Muscle layer of duodenum (tissue), 2 donors: Measurements from ENCODE around the gene CPNE5.
"Not testable (repeated sequence)": the region's sequence is repeated elsewhere in the genome, so short reads cannot be mapped to it uniquely, and the experiment has no call there.

Experiments used
- H3K27ac ChIP-seq: one replicate; pipeline ENCODE4 v1.7.0; 2013; ENCODE audit warnings: mild to moderate bottlenecking, low read length
- H3K27me3 ChIP-seq: one replicate; pipeline ENCODE4 v1.7.0; 2013; ENCODE audit warnings: low read depth, mild to moderate bottlenecking, control low read depth, low read length
- H3K36me3 ChIP-seq, 2 donors: one replicate each; pipeline ENCODE4 v1.7.0; 2013; ENCODE audit warnings: low read length in 2 of 2, control low read depth in 1 of 2, mild to moderate bottlenecking in 1 of 2; ENCODE audit not compliant: insufficient read depth in 2 of 2, control insufficient read depth in 1 of 2
- H3K4me1 ChIP-seq, 2 donors: one replicate each; pipeline ENCODE4 v1.7.0; 2013; ENCODE audit warnings: low read length in 2 of 2, mild to moderate bottlenecking in 2 of 2, control low read depth in 1 of 2, moderate library complexity in 1 of 2; ENCODE audit not compliant: insufficient read depth in 2 of 2, control insufficient read depth in 1 of 2
- H3K4me3 ChIP-seq, 2 donors: one replicate each; pipeline ENCODE4 v1.7.0; 2013; ENCODE audit warnings: low read length in 2 of 2, low read depth in 1 of 2, mild to moderate bottlenecking in 1 of 2
- H3K9me3 ChIP-seq, 2 donors: one replicate each; pipeline ENCODE4 v1.7.0; 2013; ENCODE audit warnings: low read length in 2 of 2, control low read depth in 1 of 2, mild to moderate bottlenecking in 1 of 2; ENCODE audit not compliant: control insufficient read depth in 1 of 2
- donor health status: healthy.

The CPNE5 gene

DNA sequence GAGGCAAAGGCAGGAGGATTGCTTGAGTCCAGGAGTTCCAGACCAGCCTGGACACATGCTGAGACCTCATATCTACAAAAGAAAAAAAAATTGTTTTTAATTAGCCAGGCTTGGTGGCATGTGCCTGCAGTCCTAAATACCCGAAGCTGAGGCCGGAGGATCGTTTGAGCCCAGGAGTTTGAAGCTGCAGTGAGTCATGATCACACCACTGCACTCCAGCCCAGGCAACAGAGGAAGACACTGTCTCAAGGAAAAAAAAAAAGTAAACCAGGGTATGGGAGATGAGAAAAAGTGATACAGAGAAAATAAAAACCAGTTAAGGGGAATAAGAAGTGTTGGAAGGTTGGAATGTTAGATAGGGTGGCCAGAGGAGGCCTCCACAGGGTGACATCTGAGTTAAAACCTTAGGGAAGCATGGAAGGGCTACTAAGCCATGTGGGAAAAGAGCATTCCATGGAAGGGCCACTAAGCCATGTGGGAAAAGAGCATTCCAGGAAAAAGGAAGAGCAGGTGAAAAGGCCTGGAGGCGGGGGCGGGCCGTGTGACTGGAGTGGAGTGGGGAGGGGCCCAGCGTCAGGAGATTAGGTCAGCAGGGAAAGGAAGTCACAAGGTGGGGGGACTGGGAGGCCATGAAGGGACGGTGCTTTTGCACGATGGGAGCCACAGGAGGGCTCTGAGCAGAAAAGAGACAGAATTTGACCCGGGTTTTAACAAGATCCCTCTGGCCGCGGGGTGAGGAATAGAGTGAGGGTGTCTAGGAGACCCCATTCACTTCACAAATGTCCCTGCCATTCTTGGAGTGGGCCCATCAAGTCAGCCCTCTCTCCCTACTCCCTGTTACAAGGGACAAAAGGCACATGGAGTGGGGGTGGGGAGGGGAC, 18.3 kb downstream of the CPNE5 start:
- Histone ChIP-seq H3K4me3 (no peak overlapping the region), H3K9me3 (no peaks in the 10 kb centered on the region), H3K36me3 (no peaks in the 10 kb centered on the region), H3K27me3 (no peaks in the 10 kb centered on the region), H3K27ac (no peak overlapping the region), H3K4me1 (no peaks in the 10 kb centered on the region)

GRCh38 chr6:36818756-36819155, 20.5 kb downstream of the CPNE5 start:
- Histone ChIP-seq H3K4me1 (no peaks in the 10 kb centered on the region), H3K27me3 (no peaks in the 10 kb centered on the region), H3K9me3 (no peaks in the 10 kb centered on the region), H3K27ac (no peak overlapping the region), H3K4me3 (no peak overlapping the region), H3K36me3 (no peaks in the 10 kb centered on the region)

DNA sequence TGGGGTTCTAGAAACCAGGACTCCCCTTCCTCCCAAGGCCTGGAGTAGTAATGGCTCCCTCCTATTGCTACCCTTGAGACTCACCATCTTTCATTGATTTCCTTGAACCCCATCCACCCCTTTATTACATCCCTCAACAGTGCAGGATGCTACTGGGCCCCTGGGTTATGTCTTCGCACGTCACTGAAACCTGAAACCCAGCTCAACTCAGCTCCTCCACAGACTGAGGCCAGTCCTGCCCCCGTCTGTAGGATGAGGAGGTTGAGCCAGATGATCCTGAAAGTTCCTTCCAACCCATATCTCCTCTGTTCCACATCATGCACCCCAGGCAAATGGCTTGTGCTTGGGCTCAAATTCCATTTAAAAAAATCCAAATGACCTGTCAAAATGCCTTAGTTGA, 21.4 kb downstream of the CPNE5 start:
- Histone ChIP-seq H3K9me3 (no peaks in the 10 kb centered on the region), H3K36me3 (no peaks in the 10 kb centered on the region), H3K27ac (no peak overlapping the region)

GRCh38 chr6:36817176-36817817, 21.9 kb downstream of the CPNE5 start:
- no peak overlapping the region for H3K4me3 ChIP-seq
- no peaks in the 10 kb centered on the region for H3K9me3 ChIP-seq
- H3K27ac ChIP-seq: no peak overlapping the region
- no peaks in the 10 kb centered on the region for H3K27me3 ChIP-seq
- H3K36me3 ChIP-seq: no peaks in the 10 kb centered on the region
- no peaks in the 10 kb centered on the region for H3K4me1 ChIP-seq

More for the DNA sequence above, 21.4 kb downstream of the CPNE5 start:
- no peak overlapping the region for H3K4me3 ChIP-seq
- H3K4me1 ChIP-seq: no peaks in the 10 kb centered on the region
- no peaks in the 10 kb centered on the region for H3K27me3 ChIP-seq

DNA sequence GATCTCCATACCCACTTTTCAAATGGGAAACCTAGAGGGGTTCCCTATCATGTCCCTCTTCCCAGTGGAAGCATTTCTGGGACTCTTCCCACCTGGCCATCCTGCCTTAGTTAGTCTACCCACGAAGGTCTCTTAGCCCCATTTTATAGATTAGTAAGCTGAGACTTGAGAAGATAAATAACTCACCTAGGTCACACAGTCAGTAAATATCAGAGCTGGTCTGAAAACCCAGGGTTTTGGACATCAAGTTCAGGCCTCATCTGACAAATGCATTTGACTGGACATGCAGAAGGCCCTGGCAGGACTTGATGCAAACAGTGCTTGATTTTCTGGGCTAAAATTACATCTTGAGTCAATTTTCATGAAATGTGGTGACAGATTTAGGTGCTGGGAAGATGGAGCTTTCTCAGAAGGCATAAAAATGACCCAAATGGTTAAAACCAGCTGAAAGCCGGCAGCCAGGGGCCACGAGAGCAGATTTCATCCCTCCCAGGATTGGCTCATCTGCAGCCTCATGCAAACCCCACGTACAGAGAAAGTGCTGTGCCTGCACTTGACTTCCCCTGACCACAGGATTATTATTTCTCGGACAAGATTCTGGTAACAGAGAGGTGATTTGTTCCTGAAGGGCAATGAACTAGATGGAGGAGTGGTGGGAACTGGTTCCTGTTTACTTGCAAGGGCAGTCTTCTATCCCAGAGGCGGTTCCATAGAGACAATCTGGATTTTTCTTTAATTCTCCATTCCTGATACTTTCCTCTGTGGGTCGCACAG, 23.1 kb downstream of the CPNE5 start:
- no peaks in the 10 kb centered on the region for H3K4me1 ChIP-seq
- no peak overlapping the region for H3K27ac ChIP-seq
- H3K9me3 ChIP-seq: no peaks in the 10 kb centered on the region
- no peak overlapping the region for H3K4me3 ChIP-seq
- H3K36me3 ChIP-seq: no peaks in the 10 kb centered on the region
- H3K27me3 ChIP-seq: no peaks in the 10 kb centered on the region

DNA sequence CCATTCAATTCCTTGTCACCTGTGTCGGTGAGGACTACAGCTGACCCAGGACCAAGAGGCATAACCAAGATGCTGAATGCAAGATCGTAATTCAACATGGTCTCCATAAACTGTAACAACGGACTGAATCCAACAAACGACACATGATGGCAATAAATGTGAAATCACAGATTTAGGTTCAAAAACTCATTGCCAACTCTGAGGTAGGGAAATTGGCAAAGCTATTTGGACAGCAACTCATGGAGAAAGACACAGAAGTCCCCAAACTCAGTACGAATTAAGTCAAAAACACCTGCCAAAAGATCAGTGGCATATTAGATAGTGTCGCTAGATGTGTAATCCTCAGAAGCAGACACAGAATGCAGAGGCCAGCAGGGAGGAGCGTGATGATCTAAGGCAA, 25.0 kb downstream of the CPNE5 start:
- Histone ChIP-seq H3K9me3 (no peaks in the 10 kb centered on the region), H3K27ac (no peak overlapping the region), H3K27me3 (no peaks in the 10 kb centered on the region), H3K4me1 (no peaks in the 10 kb centered on the region), H3K4me3 (no peak overlapping the region), H3K36me3 (no peaks in the 10 kb centered on the region)

GRCh38 chr6:36813526-36813925, 25.7 kb downstream of the CPNE5 start:
- Histone ChIP-seq H3K4me1 (no peaks in the 10 kb centered on the region), H3K27ac (no peak overlapping the region), H3K27me3 (no peaks in the 10 kb centered on the region), H3K4me3 (no peak overlapping the region), H3K9me3 (no peaks in the 10 kb centered on the region), H3K36me3 (no peaks in the 10 kb centered on the region)

DNA sequence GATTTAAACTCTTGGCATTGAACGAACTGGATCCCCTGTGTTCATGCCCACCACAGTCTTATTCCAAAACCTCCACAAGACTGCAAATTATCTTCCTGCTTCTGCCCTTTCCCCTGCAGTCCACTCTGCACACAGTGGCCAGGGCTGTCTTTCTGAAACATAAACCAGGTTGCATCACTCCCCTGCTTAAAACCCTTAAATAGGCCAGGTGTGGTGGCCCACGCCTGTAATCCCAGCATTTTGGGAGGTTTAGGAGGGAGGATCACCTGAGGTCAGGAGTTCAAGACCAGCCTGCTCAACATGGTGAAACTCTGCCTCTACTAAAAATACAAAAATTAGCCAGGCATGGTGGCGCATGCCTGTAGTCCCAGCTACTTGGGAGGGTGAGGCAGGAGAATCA, 26.2 kb downstream of the CPNE5 start:
- not testable (repeated sequence) for H3K4me1 ChIP-seq, H3K27ac ChIP-seq, H3K4me3 ChIP-seq, H3K27me3 ChIP-seq, H3K9me3 ChIP-seq, H3K36me3 ChIP-seq

GRCh38 chr6:36809941-36810803, 29.1 kb downstream of the CPNE5 start:
- H3K9me3 ChIP-seq: no peaks in the 10 kb centered on the region
- H3K27ac ChIP-seq: no peak overlapping the region
- no peaks in the 10 kb centered on the region for H3K27me3 ChIP-seq
- no peaks in the 10 kb centered on the region for H3K36me3 ChIP-seq
- H3K4me3 ChIP-seq: no peak overlapping the region
- no peaks in the 10 kb centered on the region for H3K4me1 ChIP-seq

- H3K4me3 ChIP-seq: no peak overlapping the region
- H3K36me3 ChIP-seq: no peaks in the 10 kb centered on the region
- H3K27me3 ChIP-seq: no peaks in the 10 kb centered on the region
- no peak overlapping the region for H3K27ac ChIP-seq
- no peaks in the 10 kb centered on the region for H3K4me1 ChIP-seq
- no peaks in the 10 kb centered on the region for H3K9me3 ChIP-seq
Observed at GRCh38 chr6:36809156-36809555, 30.1 kb downstream of the CPNE5 start.

DNA sequence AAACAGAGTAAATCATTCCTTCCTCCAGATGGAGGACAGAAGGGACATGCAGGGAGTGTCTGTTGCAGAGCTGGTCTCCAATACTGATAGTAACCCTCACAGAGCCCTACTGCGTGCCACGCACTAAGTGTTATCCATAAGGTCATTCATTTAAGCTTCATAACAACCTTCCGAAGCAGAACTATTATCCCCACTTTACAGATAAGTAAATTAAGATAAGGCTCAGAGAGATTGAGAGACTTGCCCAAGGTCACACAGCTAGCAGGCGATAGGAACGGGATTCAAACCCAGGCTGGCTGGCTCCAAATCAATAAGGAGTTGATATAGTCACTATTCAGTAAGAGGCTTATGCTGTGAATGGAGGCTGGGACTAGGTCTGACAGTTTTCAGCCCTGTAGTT, 30.6 kb downstream of the CPNE5 start:
- Histone ChIP-seq H3K36me3 (no peaks in the 10 kb centered on the region), H3K9me3 (no peaks in the 10 kb centered on the region), H3K4me1 (no peaks in the 10 kb centered on the region), H3K27ac (no peak overlapping the region), H3K4me3 (no peak overlapping the region), H3K27me3 (no peaks in the 10 kb centered on the region)
